ENCODE results near the gene CCDC71L. TPM values are rescaled to one million over a fixed set of nuclear protein-coding genes. Genes with fewer than 3 reads are reported as not detected.

CCDC71L gene
- polyA plus RNA-seq, 1 of the 3 experiments (the other 2 are of a cell fraction), result 30.0 TPM

DNA sequence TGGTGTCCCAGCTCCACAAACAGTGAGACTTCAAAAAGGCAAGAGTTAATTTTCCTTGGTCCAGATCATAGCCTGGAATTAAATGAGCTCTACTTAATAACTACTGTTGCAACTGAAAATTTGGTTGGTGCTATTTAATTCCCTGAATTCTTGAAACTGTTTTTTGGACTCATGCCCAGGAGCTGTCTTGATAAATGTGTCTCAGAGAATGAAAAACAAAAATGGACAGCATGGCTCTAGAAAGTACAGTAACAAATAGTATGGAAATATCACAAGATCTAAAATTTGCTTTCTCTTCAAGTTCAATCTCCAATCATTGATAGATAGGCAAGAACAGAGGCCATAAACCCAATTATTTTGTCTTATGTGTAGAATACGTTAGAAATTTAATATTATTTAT lies 42.5 kb downstream of the CCDC71L start:
- H3K4me2 ChIP-seq, result no peak overlapping the region

GRCh38 chr7:106617860-106618259 lies 43.1 kb downstream of the CCDC71L start:
- H3F3A ChIP-seq (replicated peaks; ENCODE audit: insufficient read depth), result peaks cover 13% of the 10 kb centered on the region
- ChIA-PET CTCF (interaction anchor here (1.5 kb wide), 1 partner anchor 441 kb away, joined by 3 read pairs; no protein-coding TSS in a partner anchor), POLR2A (no interaction called here)
- H3K79me2 ChIP-seq (ENCODE audit: insufficient read depth), result no peaks in the 10 kb centered on the region
- TF ChIP-seq RAD21 (IDR thresholded peaks at IDR 0.05; ENCODE audit: low read length) (no peak), TCF12 (IDR thresholded peaks at IDR 0.05) (no peak), GABPA (IDR thresholded peaks at IDR 0.05; ENCODE audit: low read depth) (no peak), FOXM1 (IDR thresholded peaks at IDR 0.05; ENCODE audit: low read depth) (no peak)
- TF ChIP-seq, protein P1, sequence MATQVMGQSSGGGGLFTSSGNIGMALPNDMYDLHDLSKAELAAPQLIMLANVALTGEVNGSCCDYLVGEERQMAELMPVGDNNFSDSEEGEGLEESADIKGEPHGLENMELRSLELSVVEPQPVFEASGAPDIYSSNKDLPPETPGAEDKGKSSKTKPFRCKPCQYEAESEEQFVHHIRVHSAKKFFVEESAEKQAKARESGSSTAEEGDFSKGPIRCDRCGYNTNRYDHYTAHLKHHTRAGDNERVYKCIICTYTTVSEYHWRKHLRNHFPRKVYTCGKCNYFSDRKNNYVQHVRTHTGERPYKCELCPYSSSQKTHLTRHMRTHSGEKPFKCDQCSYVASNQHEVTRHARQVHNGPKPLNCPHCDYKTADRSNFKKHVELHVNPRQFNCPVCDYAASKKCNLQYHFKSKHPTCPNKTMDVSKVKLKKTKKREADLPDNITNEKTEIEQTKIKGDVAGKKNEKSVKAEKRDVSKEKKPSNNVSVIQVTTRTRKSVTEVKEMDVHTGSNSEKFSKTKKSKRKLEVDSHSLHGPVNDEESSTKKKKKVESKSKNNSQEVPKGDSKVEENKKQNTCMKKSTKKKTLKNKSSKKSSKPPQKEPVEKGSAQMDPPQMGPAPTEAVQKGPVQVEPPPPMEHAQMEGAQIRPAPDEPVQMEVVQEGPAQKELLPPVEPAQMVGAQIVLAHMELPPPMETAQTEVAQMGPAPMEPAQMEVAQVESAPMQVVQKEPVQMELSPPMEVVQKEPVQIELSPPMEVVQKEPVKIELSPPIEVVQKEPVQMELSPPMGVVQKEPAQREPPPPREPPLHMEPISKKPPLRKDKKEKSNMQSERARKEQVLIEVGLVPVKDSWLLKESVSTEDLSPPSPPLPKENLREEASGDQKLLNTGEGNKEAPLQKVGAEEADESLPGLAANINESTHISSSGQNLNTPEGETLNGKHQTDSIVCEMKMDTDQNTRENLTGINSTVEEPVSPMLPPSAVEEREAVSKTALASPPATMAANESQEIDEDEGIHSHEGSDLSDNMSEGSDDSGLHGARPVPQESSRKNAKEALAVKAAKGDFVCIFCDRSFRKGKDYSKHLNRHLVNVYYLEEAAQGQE (IDR thresholded peaks at IDR 0.05; ENCODE audit: low read depth, low read length), result no peak
- no peaks in the 10 kb centered on the region for H3K9me2 ChIP-seq
- H3K9me3 ChIP-seq, result peaks cover 10% of the 10 kb centered on the region; the same call in 1 of the 2 replicates
- no peak overlapping the region for H3K9ac ChIP-seq
- peaks cover 0 to 3% of the 10 kb centered on the region in 2 experiments for H3K36me3 ChIP-seq (replicated peaks in 1 of 2; ENCODE audit: control insufficient read depth in 1 of 2, insufficient read depth in 2 of 2, low read length in 1 of 2)
- H4K20me1 ChIP-seq (ENCODE audit: insufficient read depth), result no peaks in the 10 kb centered on the region
- no peak overlapping the region for H3K4me3 ChIP-seq (ENCODE audit: low read depth in 2 of 2, low read length in 1 of 2)
- H3K27me3 ChIP-seq (ENCODE audit: insufficient read depth), result no peaks in the 10 kb centered on the region
- DNase-seq, result no peak
- H3K27ac ChIP-seq (ENCODE audit: low read depth in 2 of 2, low read length in 1 of 2), result peak overlapping the region in 1 of 2 experiments; percentile 56; a peak in 1 of 4 replicates
- H3K4me1 ChIP-seq (ENCODE audit: control insufficient read depth in 1 of 2, insufficient read depth in 2 of 2, low read depth in 1 of 2, low read length in 1 of 2), result peaks cover 3 to 6% of the 10 kb centered on the region in 2 experiments; a peak in 2 of 4 replicates
- no peak overlapping the region for H3K4me2 ChIP-seq
- H2AFZ ChIP-seq (ENCODE audit: low read depth), result no peak overlapping the region
- 94% methylated on average over 2 of the region's 2 CpGs for WGBS (ENCODE audit: low lambda C conversion rate)

More for the DNA sequence above, 42.5 kb downstream of the CCDC71L start:
- Histone ChIP-seq H3K4me1 (ENCODE audit: control insufficient read depth in 1 of 2, insufficient read depth in 2 of 2, low read depth in 1 of 2, low read length in 1 of 2) (peaks cover 3 to 6% of the 10 kb centered on the region in 2 experiments; a peak in 2 of 4 replicates), H3K27ac (ENCODE audit: low read depth in 2 of 2, low read length in 1 of 2) (peak overlapping the region in 1 of 2 experiments; percentile 56; a peak in 1 of 4 replicates), H3K4me3 (ENCODE audit: low read depth in 2 of 2, low read length in 1 of 2) (no peak overlapping the region), H3K36me3 (replicated peaks in 1 of 2; ENCODE audit: control insufficient read depth in 1 of 2, insufficient read depth in 2 of 2, low read length in 1 of 2) (peaks cover 0 to 3% of the 10 kb centered on the region in 2 experiments), H3K9me2 (no peaks in the 10 kb centered on the region), H3K79me2 (ENCODE audit: insufficient read depth) (no peaks in the 10 kb centered on the region), H3F3A (replicated peaks; ENCODE audit: insufficient read depth) (peaks cover 12% of the 10 kb centered on the region), H2AFZ (ENCODE audit: low read depth) (no peak overlapping the region), H3K9ac (no peak overlapping the region), H4K20me1 (ENCODE audit: insufficient read depth) (no peaks in the 10 kb centered on the region), H3K9me3 (peaks cover 10% of the 10 kb centered on the region; the same call in 1 of the 2 replicates), H3K27me3 (ENCODE audit: insufficient read depth) (no peaks in the 10 kb centered on the region)
- whole genome bisulfite sequencing (ENCODE audit: low lambda C conversion rate), result 57% methylated on average over 1 of the region's 1 CpG
- CTCF ChIA-PET, result interaction anchor here (1.5 kb wide), 1 partner anchor 442 kb away, joined by 3 read pairs; no protein-coding TSS in a partner anchor
- no peak for DNase-seq
- TF ChIP-seq SIN3A (IDR thresholded peaks at IDR 0.05; ENCODE audit: borderline replicate concordance, low read depth, low read length) (no peak), POLR2AphosphoS5 (IDR thresholded peaks at IDR 0.05; ENCODE audit: low read depth, low read length) (0 out of 2 replicates have a peak, but pooled peaks have one; percentile 32), JUND (IDR thresholded peaks at IDR 0.05) (peak; percentile 55; the same call in 1 of the 2 replicates), EP300 (IDR thresholded peaks at IDR 0.05; ENCODE audit: borderline replicate concordance in 1 of 2, low read depth in 1 of 2, low read length in 1 of 2) (no peak), NFIC (IDR thresholded peaks at IDR 0.05; ENCODE audit: borderline replicate concordance) (peak; percentile 90), TCF12 (IDR thresholded peaks at IDR 0.05) (peak; percentile 30; the same call in 1 of the 2 replicates)
- TF ChIP-seq, protein P2, sequence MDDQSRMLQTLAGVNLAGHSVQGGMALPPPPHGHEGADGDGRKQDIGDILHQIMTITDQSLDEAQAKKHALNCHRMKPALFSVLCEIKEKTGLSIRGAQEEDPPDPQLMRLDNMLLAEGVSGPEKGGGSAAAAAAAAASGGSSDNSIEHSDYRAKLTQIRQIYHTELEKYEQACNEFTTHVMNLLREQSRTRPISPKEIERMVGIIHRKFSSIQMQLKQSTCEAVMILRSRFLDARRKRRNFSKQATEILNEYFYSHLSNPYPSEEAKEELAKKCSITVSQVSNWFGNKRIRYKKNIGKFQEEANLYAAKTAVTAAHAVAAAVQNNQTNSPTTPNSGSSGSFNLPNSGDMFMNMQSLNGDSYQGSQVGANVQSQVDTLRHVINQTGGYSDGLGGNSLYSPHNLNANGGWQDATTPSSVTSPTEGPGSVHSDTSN (IDR thresholded peaks at IDR 0.05), result peak; percentile 96
- POLR2A ChIA-PET, result no interaction called here
